H9 (cell line): ENCODE measurements around the gene CNIH1. TPM values are rescaled to one million over a fixed set of nuclear protein-coding genes. Genes with fewer than 3 reads are reported as not detected.

Experiments
- DNase-seq: peaks from one replicate; pipeline ENCODE4 v3.0.0-alpha.2; 2017
- H2AFZ ChIP-seq: one replicate; pipeline ENCODE4 v1.6.1; 2013; ENCODE audit warnings: mild to moderate bottlenecking, low read length, control low read depth, moderate library complexity
- H2AK5ac ChIP-seq: 2 replicates; pipeline ENCODE4 v1.6.1; 2013; ENCODE audit warnings: low read length, control low read depth, mixed read lengths; ENCODE audit not compliant: insufficient read length
- H2BK120ac ChIP-seq: one replicate; pipeline ENCODE4 v1.6.1; 2013; ENCODE audit warnings: low read depth, mild to moderate bottlenecking, low read length, control low read depth, inconsistent platforms; ENCODE audit not compliant: poor library complexity, severe bottlenecking
- H2BK12ac ChIP-seq: 2 replicates; pipeline ENCODE4 v1.6.1; 2013; ENCODE audit warnings: low read length, control low read depth, mixed read lengths, low read depth; ENCODE audit not compliant: insufficient read length
- H2BK15ac ChIP-seq: 2 replicates; pipeline ENCODE4 v1.6.1; 2013; ENCODE audit warnings: low read depth, low read length, control low read depth
- H2BK20ac ChIP-seq: one replicate; pipeline ENCODE4 v1.6.1; 2013; ENCODE audit warnings: low read depth, mild to moderate bottlenecking, low read length, control low read depth, inconsistent platforms; ENCODE audit not compliant: poor library complexity, severe bottlenecking
- H2BK5ac ChIP-seq: 2 replicates; pipeline ENCODE4 v1.6.1; 2013; ENCODE audit warnings: low read length, control low read depth, mixed read lengths; ENCODE audit not compliant: insufficient read length
- H3K14ac ChIP-seq: 2 replicates; pipeline ENCODE4 v1.6.1; 2013; ENCODE audit warnings: low read length, control low read depth; ENCODE audit not compliant: insufficient read depth
- H3K18ac ChIP-seq: 2 replicates; pipeline ENCODE4 v1.6.1; 2013; ENCODE audit warnings: low read depth, mild to moderate bottlenecking, mixed read lengths, low read length, control low read depth; ENCODE audit not compliant: insufficient read length
- H3K23ac ChIP-seq: 2 replicates; pipeline ENCODE4 v1.6.1; 2013; ENCODE audit warnings: low read length, control low read depth, mixed read lengths, low read depth; ENCODE audit not compliant: insufficient read length
- H3K23me2 ChIP-seq: 2 replicates; pipeline ENCODE4 v1.6.1; 2013; ENCODE audit warnings: low read depth, mild to moderate bottlenecking, mixed read lengths, low read length, control low read depth; ENCODE audit not compliant: insufficient read length, poor library complexity, severe bottlenecking
- H3K27ac ChIP-seq: 2 replicates; pipeline ENCODE4 v1.5.1; 2013; ENCODE audit warnings: low read length, control low read depth, mixed read lengths, low read depth; ENCODE audit not compliant: insufficient read length
- H3K27me3 ChIP-seq: 2 replicates; pipeline ENCODE4 v1.6.1; 2013; ENCODE audit warnings: low read length, control low read depth, inconsistent platforms; ENCODE audit not compliant: insufficient read depth
- H3K4ac ChIP-seq: 2 replicates; pipeline ENCODE4 v1.6.1; 2013; ENCODE audit warnings: low read depth, mild to moderate bottlenecking, control low read depth, inconsistent platforms, low read length, moderate library complexity
- H3K4me1 ChIP-seq: 2 replicates; pipeline ENCODE4 v1.6.1; 2013; ENCODE audit warnings: low read length, control low read depth, inconsistent platforms; ENCODE audit not compliant: insufficient read depth
- H3K4me2 ChIP-seq: 2 replicates; pipeline ENCODE4 v1.6.1; 2013; ENCODE audit warnings: low read length, control low read depth, mixed read lengths; ENCODE audit not compliant: insufficient read length, insufficient read depth
- H3K56ac ChIP-seq: 2 replicates; pipeline ENCODE4 v1.6.1; 2013; ENCODE audit warnings: low read depth, mild to moderate bottlenecking, mixed read lengths, low read length, control low read depth; ENCODE audit not compliant: insufficient read length
- H3K79me1 ChIP-seq: 2 replicates; pipeline ENCODE4 v1.6.1; 2013; ENCODE audit warnings: low read depth, mild to moderate bottlenecking, moderate library complexity, low read length, control low read depth, inconsistent platforms; ENCODE audit not compliant: insufficient read depth, poor library complexity, severe bottlenecking
- H3K79me2 ChIP-seq: 2 replicates; pipeline ENCODE4 v1.6.1; 2013; ENCODE audit warnings: low read length, control low read depth, inconsistent platforms; ENCODE audit not compliant: insufficient read depth
- H3K9ac ChIP-seq: 2 replicates; pipeline ENCODE4 v1.6.1; 2013; ENCODE audit warnings: low read length, control low read depth, mixed read lengths; ENCODE audit not compliant: insufficient read length; ENCODE audit errors: extremely low read depth
- H3K9me3 ChIP-seq: one replicate; pipeline ENCODE4 v1.6.1; 2013; ENCODE audit warnings: low read depth, low read length, inconsistent platforms; ENCODE audit not compliant: control insufficient read depth
- H3T11ph ChIP-seq: one replicate; pipeline ENCODE4 v1.6.1; 2013; ENCODE audit warnings: mild to moderate bottlenecking, low read length, control low read depth, inconsistent platforms
- H4K20me1 ChIP-seq: one replicate; pipeline ENCODE4 v1.6.1; 2013; ENCODE audit not compliant: control insufficient read depth, insufficient read length, insufficient read depth
- H4K5ac ChIP-seq: 2 replicates; pipeline ENCODE4 v1.6.1; 2013; ENCODE audit warnings: low read depth, mild to moderate bottlenecking, mixed read lengths, low read length, control low read depth; ENCODE audit not compliant: insufficient read length
- H4K8ac ChIP-seq: replicated peaks from 2 replicates; pipeline ENCODE4 v1.6.1; 2013; ENCODE audit warnings: low read length, control low read depth, mixed read lengths, low read depth; ENCODE audit not compliant: insufficient read length
- H4K91ac ChIP-seq: 2 replicates; pipeline ENCODE4 v1.6.1; 2013; ENCODE audit warnings: low read depth, mild to moderate bottlenecking, moderate library complexity, mixed read lengths, low read length, control low read depth; ENCODE audit not compliant: insufficient read length
- H3K27ac Mint-ChIP-seq, 3 experiments: 2 replicates in 2 of 3; 3 replicates in 1 of 3; pipeline ENCODE4 v1.8.0; 2020 to 2021; ENCODE audit warnings: mixed read lengths in 3 of 3, mild to moderate bottlenecking in 1 of 3, moderate library complexity in 1 of 3
- H3K27me3 Mint-ChIP-seq: 2 replicates; pipeline ENCODE4 v1.8.0; 2021; ENCODE audit warnings: low read depth, mild to moderate bottlenecking, moderate library complexity, mixed read lengths
- H3K36me3 Mint-ChIP-seq, 3 experiments: 2 replicates in 2 of 3; 3 replicates in 1 of 3; pipeline ENCODE4 v1.8.0; 2020 to 2021; ENCODE audit warnings: low read depth in 3 of 3, mixed read lengths in 3 of 3; ENCODE audit not compliant: insufficient read depth in 1 of 3
- H3K4me1 Mint-ChIP-seq, 2 experiments: 2 replicates each; pipeline ENCODE4 v1.8.0; 2020; ENCODE audit warnings: mixed read lengths in 2 of 2
- H3K4me3 Mint-ChIP-seq, 2 experiments: 2 replicates in 1 of 2; 3 replicates in 1 of 2; pipeline ENCODE4 v1.8.0; 2020 to 2021; ENCODE audit warnings: mild to moderate bottlenecking in 2 of 2, mixed read lengths in 2 of 2, moderate library complexity in 1 of 2
- H3K9me3 Mint-ChIP-seq, 2 experiments: 2 replicates in 1 of 2; 3 replicates in 1 of 2; pipeline ENCODE4 v1.8.0; 2020; ENCODE audit warnings: mild to moderate bottlenecking in 2 of 2, mixed read lengths in 2 of 2, moderate library complexity in 1 of 2
- CTCF ChIP-seq: fragments of 200-600 bp; sonication (generic); conservative IDR thresholded peaks from 3 replicates; pipeline ENCODE4 v1.8.0; 2021; ENCODE audit warnings: antibody characterized with exemption, mild to moderate bottlenecking
- WGBS: extraction: QIAGEN DNeasy Blood & Tissue Kit; methylation state at CpG from one replicate; pipeline ENCODE4 v1.1.7; 2013; ENCODE audit warnings: missing lambda C conversion rate, low lambda C conversion rate, mixed read lengths; ENCODE audit not compliant: insufficient read length; ENCODE audit errors: extremely low coverage; 5-methylcytosine and 5-hydroxymethylcytosine counted together
- total RNA-seq: library from RNA; stranded (reverse); gene quantifications from 2 replicates; pipeline ENCODE4 v1.2.1, GENCODE V29; 2021

The CNIH1 gene
- total RNA-seq, 1 experiment from 2014 or later: 99.3 TPM

DNA sequence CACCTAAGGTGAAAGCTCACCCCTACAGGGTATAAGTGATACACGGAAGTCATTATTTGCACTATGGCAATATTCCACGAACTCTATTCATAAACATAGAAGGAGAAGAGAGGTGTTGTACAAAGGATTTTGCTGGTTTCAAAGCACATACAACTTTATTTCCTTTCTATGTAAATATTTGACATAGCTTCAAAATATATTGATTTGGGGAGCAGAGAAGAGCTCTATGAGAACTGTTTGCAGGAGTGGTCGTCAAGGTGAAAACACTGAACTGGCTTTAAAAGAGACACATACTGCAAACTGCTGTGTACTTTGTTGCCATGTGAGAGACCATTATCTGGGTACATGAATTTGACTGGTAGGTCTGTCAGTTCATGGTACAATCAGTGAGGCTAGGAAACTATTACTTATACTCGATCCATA lies 16.7 kb downstream of the CNIH1 start:
- no peak overlapping the region for H4K8ac ChIP-seq
- no peaks in the 10 kb centered on the region for H3K9me3 Mint-ChIP-seq
- no peak overlapping the region for H4K91ac ChIP-seq
- H2BK5ac ChIP-seq: no peak overlapping the region
- H3K23ac ChIP-seq: no peak overlapping the region
- no peak overlapping the region for H3K27ac Mint-ChIP-seq
- peaks cover 13 to 35% (median 31%) of the 10 kb centered on the region in 3 experiments; a peak in 6 of 7 replicates for H3K36me3 Mint-ChIP-seq
- no peak overlapping the region for H3K18ac ChIP-seq
- H3K4ac ChIP-seq: no peak overlapping the region
- no peak overlapping the region for H3K4me3 Mint-ChIP-seq
- no peaks in the 10 kb centered on the region for H3K79me2 ChIP-seq
- no peak for DNase-seq
- H3K9me3 ChIP-seq: no peaks in the 10 kb centered on the region
- no peak overlapping the region for H2AFZ ChIP-seq
- H3K4me2 ChIP-seq: no peak overlapping the region
- no peak overlapping the region for H3T11ph ChIP-seq
- H3K56ac ChIP-seq: no peak overlapping the region
- H2BK12ac ChIP-seq: no peak overlapping the region
- no peak overlapping the region for H3K14ac ChIP-seq
- no peak overlapping the region for H2BK20ac ChIP-seq
- H3K23me2 ChIP-seq: no peaks in the 10 kb centered on the region
- H4K5ac ChIP-seq: no peak overlapping the region
- H2BK120ac ChIP-seq: no peak overlapping the region
- H3K27ac ChIP-seq: no peak overlapping the region
- H2BK15ac ChIP-seq: no peak overlapping the region
- H3K4me1 ChIP-seq: no peaks in the 10 kb centered on the region
- H3K27me3 ChIP-seq: no peaks in the 10 kb centered on the region
- no peaks in the 10 kb centered on the region for H3K27me3 Mint-ChIP-seq
- peaks cover 5 to 6% of the 10 kb centered on the region in 2 experiments for H3K4me1 Mint-ChIP-seq
- TF ChIP-seq CTCF: no peak
- H2AK5ac ChIP-seq: no peak overlapping the region
- H4K20me1 ChIP-seq: no peaks in the 10 kb centered on the region
- WGBS: no CpG with 5 or more reads among the region's 4 CpGs
- H3K9ac ChIP-seq: no peak overlapping the region
- no peaks in the 10 kb centered on the region for H3K79me1 ChIP-seq
